ENCODE results near the gene CNGB1.
"Not testable (repeated sequence)": the region's sequence is repeated elsewhere in the genome, so short reads cannot be mapped to it uniquely, and the experiment has no call there.

Gene CNGB1

GRCh38 chr16:57949595-57950238 is 21.2 kb downstream of the CNGB1 start:
- no peaks in the 10 kb centered on the region for H3K36me3 ChIP-seq (replicated peaks)
- no peak for DNase-seq (ENCODE audit: low spot score in 2 of 2)
- H3K4me3 ChIP-seq: no peak overlapping the region
- H3K27me3 ChIP-seq (ENCODE audit: low read depth): no peaks in the 10 kb centered on the region
- no peaks in the 10 kb centered on the region for H3K4me1 ChIP-seq
- in situ Hi-C loops (cut with MboI; ENCODE audit: low sequenced_read_pairs): no loop called here
- no peaks in the 10 kb centered on the region for H3K9me3 ChIP-seq

GRCh38 chr16:57949013-57949412 is 21.9 kb downstream of the CNGB1 start:
- Histone ChIP-seq H3K36me3 (replicated peaks) (no peaks in the 10 kb centered on the region), H3K9me3 (no peaks in the 10 kb centered on the region), H3K4me1 (no peaks in the 10 kb centered on the region), H3K4me3 (no peak overlapping the region), H3K27me3 (ENCODE audit: low read depth) (no peaks in the 10 kb centered on the region)
- DNase-seq (ENCODE audit: low spot score in 2 of 2): no peak
- in situ Hi-C loops (cut with MboI; ENCODE audit: low sequenced_read_pairs): no loop called here

- DNase-seq (ENCODE audit: low spot score in 2 of 2): no peak
- H3K4me3 ChIP-seq: no peak overlapping the region
- no peaks in the 10 kb centered on the region for H3K36me3 ChIP-seq (replicated peaks)
- in situ Hi-C loops (cut with MboI; ENCODE audit: low sequenced_read_pairs): no loop called here
- no peaks in the 10 kb centered on the region for H3K4me1 ChIP-seq
- no peaks in the 10 kb centered on the region for H3K27me3 ChIP-seq (ENCODE audit: low read depth)
- no peaks in the 10 kb centered on the region for H3K9me3 ChIP-seq
Observed at GRCh38 chr16:57948027-57948426, 22.9 kb downstream of the CNGB1 start.

GRCh38 chr16:57947261-57947660 is 23.7 kb downstream of the CNGB1 start:
- no peak overlapping the region for H3K4me3 ChIP-seq
- H3K4me1 ChIP-seq: no peaks in the 10 kb centered on the region
- no peak for DNase-seq (ENCODE audit: low spot score in 2 of 2)
- H3K9me3 ChIP-seq: no peaks in the 10 kb centered on the region
- H3K36me3 ChIP-seq (replicated peaks): no peaks in the 10 kb centered on the region
- in situ Hi-C loops (cut with MboI; ENCODE audit: low sequenced_read_pairs): no loop called here
- no peaks in the 10 kb centered on the region for H3K27me3 ChIP-seq (ENCODE audit: low read depth)

- no peaks in the 10 kb centered on the region for H3K9me3 ChIP-seq
- in situ Hi-C loops (cut with MboI; ENCODE audit: low sequenced_read_pairs): no loop called here
- no peaks in the 10 kb centered on the region for H3K4me1 ChIP-seq
- H3K4me3 ChIP-seq: no peak overlapping the region
- no peak for DNase-seq (ENCODE audit: low spot score in 2 of 2)
- no peaks in the 10 kb centered on the region for H3K36me3 ChIP-seq (replicated peaks)
- 0 out of 2 replicates have a peak, but pooled peaks cover 4% of the 10 kb centered on the region for H3K27me3 ChIP-seq (ENCODE audit: low read depth)
Observed at GRCh38 chr16:57946181-57946801, 24.6 kb downstream of the CNGB1 start.

- Histone ChIP-seq H3K36me3 (replicated peaks) (no peaks in the 10 kb centered on the region), H3K4me3 (no peak overlapping the region), H3K9me3 (no peaks in the 10 kb centered on the region), H3K27me3 (ENCODE audit: low read depth) (0 out of 2 replicates have a peak, but pooled peaks cover 5% of the 10 kb centered on the region), H3K4me1 (no peaks in the 10 kb centered on the region)
- no peak for DNase-seq (ENCODE audit: low spot score in 2 of 2)
- in situ Hi-C loops (cut with MboI; ENCODE audit: low sequenced_read_pairs): no loop called here
Observed at GRCh38 chr16:57945740-57946138, 25.2 kb downstream of the CNGB1 start.

- no peaks in the 10 kb centered on the region for H3K4me1 ChIP-seq
- no peaks in the 10 kb centered on the region for H3K36me3 ChIP-seq (replicated peaks)
- DNase-seq (ENCODE audit: low spot score in 2 of 2): no peak
- in situ Hi-C loops (cut with MboI; ENCODE audit: low sequenced_read_pairs): no loop called here
- no peaks in the 10 kb centered on the region for H3K9me3 ChIP-seq
- H3K27me3 ChIP-seq (ENCODE audit: low read depth): 0 out of 2 replicates have a peak, but pooled peaks cover 5% of the 10 kb centered on the region
- no peak overlapping the region for H3K4me3 ChIP-seq
Observed at GRCh38 chr16:57944970-57945739, 25.8 kb downstream of the CNGB1 start.

GRCh38 chr16:57943381-57943780 is 27.5 kb downstream of the CNGB1 start:
- H3K27me3 ChIP-seq (ENCODE audit: low read depth); H3K4me1 ChIP-seq; in situ Hi-C loops (cut with MboI; ENCODE audit: low sequenced_read_pairs); H3K36me3 ChIP-seq (replicated peaks); H3K4me3 ChIP-seq; H3K9me3 ChIP-seq; DNase-seq (ENCODE audit: low spot score in 2 of 2): not testable (repeated sequence)

GRCh38 chr16:57941901-57942300 is 29.0 kb downstream of the CNGB1 start:
- H3K36me3 ChIP-seq (replicated peaks); H3K4me1 ChIP-seq; DNase-seq (ENCODE audit: low spot score in 2 of 2); H3K9me3 ChIP-seq; H3K4me3 ChIP-seq; H3K27me3 ChIP-seq (ENCODE audit: low read depth); in situ Hi-C loops (cut with MboI; ENCODE audit: low sequenced_read_pairs): not testable (repeated sequence)

GRCh38 chr16:57941016-57941664 is 29.8 kb downstream of the CNGB1 start:
- in situ Hi-C loops (cut with MboI; ENCODE audit: low sequenced_read_pairs): no loop called here
- DNase-seq (ENCODE audit: low spot score in 2 of 2): no peak
- no peaks in the 10 kb centered on the region for H3K9me3 ChIP-seq
- 0 out of 2 replicates have a peak, but pooled peaks cover 5% of the 10 kb centered on the region for H3K27me3 ChIP-seq (ENCODE audit: low read depth)
- H3K36me3 ChIP-seq (replicated peaks): no peaks in the 10 kb centered on the region
- no peak overlapping the region for H3K4me3 ChIP-seq
- H3K4me1 ChIP-seq: no peaks in the 10 kb centered on the region

- Histone ChIP-seq H3K27me3 (ENCODE audit: low read depth) (0 out of 2 replicates have a peak, but pooled peaks cover 5% of the 10 kb centered on the region), H3K4me3 (no peak overlapping the region), H3K4me1 (no peaks in the 10 kb centered on the region), H3K9me3 (no peaks in the 10 kb centered on the region), H3K36me3 (replicated peaks) (no peaks in the 10 kb centered on the region)
- in situ Hi-C loops (cut with MboI; ENCODE audit: low sequenced_read_pairs): no loop called here
- DNase-seq (ENCODE audit: low spot score in 2 of 2): no peak
Observed at GRCh38 chr16:57940382-57940966, 30.5 kb downstream of the CNGB1 start.

- no peaks in the 10 kb centered on the region for H3K36me3 ChIP-seq (replicated peaks)
- H3K4me1 ChIP-seq: no peaks in the 10 kb centered on the region
- H3K9me3 ChIP-seq: no peaks in the 10 kb centered on the region
- no peak for DNase-seq (ENCODE audit: low spot score in 2 of 2)
- H3K27me3 ChIP-seq (ENCODE audit: low read depth): 0 out of 2 replicates have a peak, but pooled peaks cover 5% of the 10 kb centered on the region
- in situ Hi-C loops (cut with MboI; ENCODE audit: low sequenced_read_pairs): no loop called here
- no peak overlapping the region for H3K4me3 ChIP-seq
Observed at GRCh38 chr16:57939872-57940224, 31.1 kb downstream of the CNGB1 start.

GRCh38 chr16:57938936-57939871 is 31.7 kb downstream of the CNGB1 start:
- in situ Hi-C loops (cut with MboI; ENCODE audit: low sequenced_read_pairs): no loop called here
- DNase-seq (ENCODE audit: low spot score in 2 of 2): no peak
- Histone ChIP-seq H3K27me3 (ENCODE audit: low read depth) (0 out of 2 replicates have a peak, but pooled peaks cover 5% of the 10 kb centered on the region), H3K4me1 (no peaks in the 10 kb centered on the region), H3K4me3 (no peak overlapping the region), H3K9me3 (no peaks in the 10 kb centered on the region), H3K36me3 (replicated peaks) (no peaks in the 10 kb centered on the region)

Measured in HAP-1 (cell line).